Ovary (tissue), 9 donors: ENCODE data around the gene MAD1L1. TPM values are rescaled to one million over a fixed set of nuclear protein-coding genes. Genes with fewer than 3 reads are reported as not detected.

Experiments
- DNase-seq, 5 donors: peaks; one replicate each; pipeline ENCODE4 v3.0.0-alpha.2; 2019 to 2020
- H3K27ac ChIP-seq, 2 donors: fragments of 200-600 bp; one replicate each; pipeline versions ENCODE4 v1.5.1 to v1.8.0; 2019 to 2022
- H3K27me3 ChIP-seq: fragments of 200-600 bp; one replicate; pipeline ENCODE4 v1.8.0; 2022
- H3K36me3 ChIP-seq: fragments of 200-600 bp; sonication (generic); one replicate; pipeline ENCODE4 v1.5.1; 2019
- H3K4me1 ChIP-seq: one replicate; pipeline ENCODE4 v1.8.1; 2013; ENCODE audit warnings: mild to moderate bottlenecking, moderate library complexity; ENCODE audit not compliant: insufficient read depth
- H3K4me3 ChIP-seq: fragments of 200-600 bp; sonication (generic); one replicate; pipeline ENCODE4 v1.5.1; 2017
- H3K9me3 ChIP-seq, 2 donors: fragments of 200-600 bp in 1 of 2; sonication (generic) in 1 of 2; one replicate each; pipeline versions ENCODE4 v1.5.1 to v1.8.1; 2013 to 2019; ENCODE audit warnings: mild to moderate bottlenecking in 1 of 2, moderate library complexity in 1 of 2
- CTCF ChIP-seq, 3 donors: fragments of 450-650 bp in 2 of 3; fragments of 200-600 bp in 1 of 3; IDR thresholded peaks; one replicate each; pipeline versions ENCODE4 v1.5.1 to v1.8.0; 2016 to 2022; ENCODE audit warnings: antibody characterized with exemption in 3 of 3, mild to moderate bottlenecking in 1 of 3
- EP300 ChIP-seq: sonication (generic); formaldehyde crosslinking; IDR thresholded peaks from one replicate; pipeline ENCODE4 v1.6.1; 2017; ENCODE audit warnings: antibody characterized with exemption
- POLR2A ChIP-seq: fragments of 450-650 bp; IDR thresholded peaks from one replicate; pipeline ENCODE4 v1.6.1; 2017; ENCODE audit warnings: antibody characterized with exemption, mild to moderate bottlenecking, moderate library complexity
- WGBS, 3 donors: extraction: QIAGEN DNeasy Blood & Tissue Kit in 1 of 3; methylation state at CpG; one replicate each; pipeline versions ENCODE4 v1.1.5 to v1.1.7; 2013 to 2017; 5-methylcytosine and 5-hydroxymethylcytosine counted together
- intact Hi-C, 4 donors: fragments of 100-400 bp; cut with DNase I; formaldehyde crosslinking; loops; one replicate each; pipeline versions ENCODE4 v1.11.0 to v1.15.1; 2022 to 2023
- polyA plus RNA-seq, 2 donors: library from polyadenylated mRNA; stranded (reverse); fragments of 200-250 nt in 1 of 2; fragments of 350-450 nt in 1 of 2; fragmentation: Illumina TruSeq in 1 of 2; extraction: RNeasy Lipid Tissue Mini Kit (QIAGEN cat#74804) in 1 of 2; gene quantifications; one replicate each; pipeline ENCODE4 v1.2.3, GENCODE V29; 2013 to 2014
- total RNA-seq, 7 donors: library from RNA; depleted of rRNA in 2 of 7; stranded (reverse); fragments of >200 nt in 2 of 7; fragmentation: NEBNext Ultra II Directional in 3 of 7; extraction: Animal tissue kit (Norgen Biotek cat#: 25700) in 3 of 7; gene quantifications; one replicate each; pipeline versions ENCODE4 v1.1.0 to v1.2.4, GENCODE V29; 2016 to 2023
- donor health status: DM: no; HTN: no; CAD: no; lungs with moderate emphysema.
- donor health status: DM: no; HTN: no; CAD: no.
- donor health status: Bipolar disorder and iron deficiency.
- donor health status: DM: yes; HTN: yes; CAD: no.
- donor health status: DM: no; HTN: no; CAD: no.
- donor health status: DM: yes; HTN: yes; CAD: no.

Gene MAD1L1
- total and polyA plus RNA-seq, 9 donors, result 5.9 to 36.6 (median 22.8) TPM

- Histone ChIP-seq H3K4me1 (peaks cover 23% of the 10 kb centered on the region), H3K9me3 (no peaks in the 10 kb centered on the region), H3K36me3 (no peaks in the 10 kb centered on the region), H3K4me3 (no peak overlapping the region), H3K27ac (peak overlapping the region in 1 of 2 donors; percentile 41), H3K27me3 (no peaks in the 10 kb centered on the region)
- intact Hi-C loops, result no loop called here
- DNase-seq, result peak; percentile 56 to 82 (median 73)
- 79 to 85% (median 83%) methylated on average over 37 of the region's 37 CpGs for WGBS, 3 donors
- TF ChIP-seq EP300 (no peak), POLR2A (no peak), CTCF (IDR thresholded peaks at IDR 0.05) (no peak)
Measured at GRCh38 chr7:2120841-2121830, 111.6 kb downstream of the MAD1L1 start.

- Histone ChIP-seq H3K27ac (peak overlapping the region in 1 of 2 donors; percentile 41), H3K27me3 (no peaks in the 10 kb centered on the region), H3K9me3 (no peaks in the 10 kb centered on the region), H3K4me1 (peaks cover 25% of the 10 kb centered on the region), H3K4me3 (no peak overlapping the region), H3K36me3 (no peaks in the 10 kb centered on the region)
- peak in 1 of 5 donors; percentile 53 for DNase-seq
- WGBS, 3 donors, result 77 to 79% (median 78%) methylated on average over 12 of the region's 12 CpGs
- intact Hi-C loops, result no loop called here
- TF ChIP-seq EP300 (no peak), POLR2A (no peak), CTCF (IDR thresholded peaks at IDR 0.05) (no peak)
Measured at GRCh38 chr7:2120251-2120660, 112.5 kb downstream of the MAD1L1 start.

- no peaks in the 10 kb centered on the region for H3K27me3 ChIP-seq
- peak; percentile 74 to 89 (median 83) for DNase-seq
- TF ChIP-seq EP300 (no peak), CTCF (IDR thresholded peaks at IDR 0.05) (no peak), POLR2A (no peak)
- H3K9me3 ChIP-seq, result no peaks in the 10 kb centered on the region
- no peak overlapping the region for H3K4me3 ChIP-seq
- peak overlapping the region in 1 of 2 donors; percentile 79 for H3K27ac ChIP-seq
- intact Hi-C loops, result no loop called here
- H3K36me3 ChIP-seq, result no peaks in the 10 kb centered on the region
- H3K4me1 ChIP-seq, result peaks cover 25% of the 10 kb centered on the region
- 21 to 43% (median 23%) methylated on average over 22 to 25 of the region's 25 CpGs for WGBS, 3 donors
Measured at GRCh38 chr7:2118630-2119190, 114.0 kb downstream of the MAD1L1 start.

- H3K27me3 ChIP-seq, result no peaks in the 10 kb centered on the region
- no peak overlapping the region for H3K4me3 ChIP-seq
- H3K9me3 ChIP-seq, result no peaks in the 10 kb centered on the region
- no peak for TF ChIP-seq POLR2A
- TF ChIP-seq EP300, result no peak
- TF ChIP-seq CTCF (IDR thresholded peaks at IDR 0.05), result no peak
- H3K4me1 ChIP-seq, result peaks cover 25% of the 10 kb centered on the region
- intact Hi-C loops, result no loop called here
- H3K27ac ChIP-seq, result peak overlapping the region in 1 of 2 donors; percentile 79
- peak in 3 of 5 donors; percentile 60 to 70 (median 63) for DNase-seq
- 90 to 92% (median 90%) methylated on average over 8 to 11 of the region's 11 CpGs for WGBS, 3 donors
- H3K36me3 ChIP-seq, result no peaks in the 10 kb centered on the region
Measured at GRCh38 chr7:2118056-2118455, 114.7 kb downstream of the MAD1L1 start.
